Activated B cell treated with CpG ODN at 0.5 μM for 24 hours (primary cell): Measurements from ENCODE around the gene TMEM11. TPM values are rescaled to one million over a fixed set of nuclear protein-coding genes. Genes with fewer than 3 reads are reported as not detected.

Experiments used
- ATAC-seq: fragments of 200-7000 bp; cut with Tn5 transposase; one replicate; pipeline ENCODE4 v1.10.0; 2021; ENCODE audit warnings: low read depth, mild to moderate bottlenecking, moderate library complexity
- CTCF ChIA-PET: fragments of 350-600 bp; sonication (Branson Sonifier 250); formaldehyde crosslinking; loops from one replicate; lab custom pipeline; 2021; ENCODE audit warnings: antibody characterized with exemption; lab: Charles Lee
- POLR2A ChIA-PET: fragments of 350-600 bp; sonication (Branson Sonifier 250); formaldehyde crosslinking; loops from one replicate; lab custom pipeline; 2021; ENCODE audit warnings: antibody characterized with exemption; lab: Charles Lee
- DNase-seq: peaks from one replicate; pipeline ENCODE4 v3.0.0; 2022
- H3K27ac Mint-ChIP-seq: one replicate; pipeline ENCODE4 v1.8.0; 2020; ENCODE audit warnings: mixed read lengths
- H3K27me3 Mint-ChIP-seq: one replicate; pipeline ENCODE4 v1.8.0; 2021; ENCODE audit warnings: mixed read lengths
- H3K36me3 Mint-ChIP-seq: one replicate; pipeline ENCODE4 v1.8.0; 2021; ENCODE audit warnings: low read depth, mixed read lengths
- H3K4me1 Mint-ChIP-seq: one replicate; pipeline ENCODE4 v1.8.0; 2021; ENCODE audit warnings: mixed read lengths
- H3K4me3 Mint-ChIP-seq: one replicate; pipeline ENCODE4 v1.8.0; 2020; ENCODE audit warnings: mild to moderate bottlenecking, mixed read lengths
- H3K9me3 Mint-ChIP-seq: one replicate; pipeline ENCODE4 v1.8.0; 2020; ENCODE audit warnings: mixed read lengths
- CTCF ChIP-seq: fragments of 200-600 bp; IDR thresholded peaks from one replicate; pipeline ENCODE4 v1.8.0; 2022; ENCODE audit warnings: antibody characterized with exemption, mild to moderate bottlenecking
- intact Hi-C: fragments of 100-400 bp; cut with micrococcal nuclease; formaldehyde crosslinking; loops from one replicate; pipeline ENCODE4 v1.15.1; 2024
- total RNA-seq: library from RNA; stranded (reverse); gene quantifications from 2 replicates; pipeline ENCODE4 v1.2.3, GENCODE V29; 2022

The TMEM11 gene
- total RNA-seq, 1 donor from 2014 or later = 22.2 TPM

GRCh38 chr17:21174713-21175112, 39.2 kb downstream of the TMEM11 start:
- TF ChIP-seq CTCF = no peak
- DNase-seq (no peak), ATAC-seq (no peak)
- CTCF ChIA-PET = no interaction called here
- no peak overlapping the region for H3K4me3 Mint-ChIP-seq
- peaks cover 17% of the 10 kb centered on the region for H3K4me1 Mint-ChIP-seq
- H3K36me3 Mint-ChIP-seq = peaks cover 28% of the 10 kb centered on the region
- H3K9me3 Mint-ChIP-seq = no peaks in the 10 kb centered on the region
- H3K27me3 Mint-ChIP-seq = no peaks in the 10 kb centered on the region
- no peak overlapping the region for H3K27ac Mint-ChIP-seq
- intact Hi-C loops = no loop called here
- POLR2A ChIA-PET = no interaction called here

- Mint-ChIP-seq H3K4me3 (no peak overlapping the region), H3K27ac (no peak overlapping the region), H3K27me3 (no peaks in the 10 kb centered on the region), H3K4me1 (peaks cover 17% of the 10 kb centered on the region), H3K9me3 (no peaks in the 10 kb centered on the region), H3K36me3 (peaks cover 28% of the 10 kb centered on the region)
- ChIA-PET POLR2A (no interaction called here), CTCF (no interaction called here)
- intact Hi-C loops = no loop called here
- ATAC-seq (no peak), DNase-seq (no peak)
- no peak for TF ChIP-seq CTCF
These were observed 39.8 kb downstream of the TMEM11 start for GRCh38 chr17:21174186-21174585.

GRCh38 chr17:21173543-21173942, 40.4 kb downstream of the TMEM11 start:
- no peak overlapping the region for H3K4me3 Mint-ChIP-seq
- TF ChIP-seq CTCF = no peak
- POLR2A ChIA-PET = no interaction called here

GRCh38 chr17:21172846-21173245, 41.1 kb downstream of the TMEM11 start:
- TF ChIP-seq CTCF = no peak
- Mint-ChIP-seq H3K4me3 (no peak overlapping the region), H3K9me3 (no peaks in the 10 kb centered on the region), H3K27me3 (no peaks in the 10 kb centered on the region), H3K4me1 (peaks cover 17% of the 10 kb centered on the region), H3K27ac (no peak overlapping the region), H3K36me3 (peaks cover 25% of the 10 kb centered on the region)
- ChIA-PET CTCF (interaction anchor here (1.1 kb wide), 1 partner anchor 55 kb away, joined by 3 read pairs; no protein-coding TSS in a partner anchor), POLR2A (no interaction called here)
- intact Hi-C loops = no loop called here
- DNase-seq = no peak
- ATAC-seq = no peak

More at GRCh38 chr17:21173543-21173942, 40.4 kb downstream of the TMEM11 start:
- H3K27me3 Mint-ChIP-seq = no peaks in the 10 kb centered on the region
- H3K4me1 Mint-ChIP-seq = peaks cover 17% of the 10 kb centered on the region
- H3K27ac Mint-ChIP-seq = no peak overlapping the region
- DNase-seq (no peak), ATAC-seq (no peak)
- peaks cover 25% of the 10 kb centered on the region for H3K36me3 Mint-ChIP-seq
- intact Hi-C loops = no loop called here
- CTCF ChIA-PET = interaction anchor here (1.1 kb wide), 1 partner anchor 56 kb away, joined by 3 read pairs; no protein-coding TSS in a partner anchor
- H3K9me3 Mint-ChIP-seq = no peaks in the 10 kb centered on the region

- TF ChIP-seq CTCF = no peak
- peaks cover 25% of the 10 kb centered on the region for H3K36me3 Mint-ChIP-seq
These were observed 41.9 kb downstream of the TMEM11 start for GRCh38 chr17:21171970-21172510.

More at GRCh38 chr17:21171970-21172510, 41.9 kb downstream of the TMEM11 start:
- no peaks in the 10 kb centered on the region for H3K9me3 Mint-ChIP-seq
- no peak overlapping the region for H3K4me3 Mint-ChIP-seq
- ATAC-seq (no peak), DNase-seq (no peak)
- peaks cover 17% of the 10 kb centered on the region for H3K4me1 Mint-ChIP-seq
- no peaks in the 10 kb centered on the region for H3K27me3 Mint-ChIP-seq
- H3K27ac Mint-ChIP-seq = peak overlapping the region; percentile 47
- POLR2A ChIA-PET = interaction anchor here (0.6 kb wide), 1 partner anchor 80 kb away, joined by 3 read pairs; no protein-coding TSS in a partner anchor
- intact Hi-C loops = no loop called here
- CTCF ChIA-PET = interaction anchor here (1.1 kb wide), 1 partner anchor 54 kb away, joined by 3 read pairs; no protein-coding TSS in a partner anchor
